ENCODE measurements around the gene IL17RA.

DNA sequence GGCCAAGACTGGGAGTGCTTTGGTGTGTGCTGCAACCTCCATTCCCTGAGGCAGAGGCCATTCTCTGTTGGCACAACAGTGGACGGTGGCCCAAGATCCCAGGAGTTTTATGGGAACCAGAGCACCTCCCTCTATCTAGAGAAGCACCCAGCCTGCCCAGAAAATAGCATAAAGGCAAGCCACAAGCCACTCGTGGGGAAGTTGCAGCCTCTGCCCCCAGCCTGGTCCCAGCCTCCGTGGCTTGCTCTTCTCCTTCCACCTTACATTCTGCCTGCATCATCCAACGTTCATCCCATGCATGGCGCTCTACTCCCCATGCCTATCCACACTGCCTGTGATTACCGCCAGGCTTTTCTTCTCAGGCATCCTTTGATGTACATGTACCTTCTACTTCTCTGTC is 15.8 kb downstream of the IL17RA start:
- TF ChIP-seq CTCF (IDR thresholded peaks at IDR 0.05; ENCODE audit: poor library complexity) (no peak), EZH2phosphoT487 (IDR thresholded peaks at IDR 0.05; ENCODE audit: low read depth, severe bottlenecking, unreplicated experiment) (no peak)

Data from hepatocyte (in vitro differentiated cells).